ENCODE measurements around the gene LTBP1. TPM values are rescaled to one million over a fixed set of nuclear protein-coding genes. Genes with fewer than 3 reads are reported as not detected.
"Not testable (repeated sequence)": the region's sequence is repeated elsewhere in the genome, so short reads cannot be mapped to it uniquely, and the experiment has no call there.

LTBP1 gene
- total and polyA plus RNA-seq, 10 of the 15 experiments (the other 5 are each of a cell fraction or from before 2014, with no cell fraction given): 0.01 to 0.28 (median 0.12) TPM; not detected in 2

DNA sequence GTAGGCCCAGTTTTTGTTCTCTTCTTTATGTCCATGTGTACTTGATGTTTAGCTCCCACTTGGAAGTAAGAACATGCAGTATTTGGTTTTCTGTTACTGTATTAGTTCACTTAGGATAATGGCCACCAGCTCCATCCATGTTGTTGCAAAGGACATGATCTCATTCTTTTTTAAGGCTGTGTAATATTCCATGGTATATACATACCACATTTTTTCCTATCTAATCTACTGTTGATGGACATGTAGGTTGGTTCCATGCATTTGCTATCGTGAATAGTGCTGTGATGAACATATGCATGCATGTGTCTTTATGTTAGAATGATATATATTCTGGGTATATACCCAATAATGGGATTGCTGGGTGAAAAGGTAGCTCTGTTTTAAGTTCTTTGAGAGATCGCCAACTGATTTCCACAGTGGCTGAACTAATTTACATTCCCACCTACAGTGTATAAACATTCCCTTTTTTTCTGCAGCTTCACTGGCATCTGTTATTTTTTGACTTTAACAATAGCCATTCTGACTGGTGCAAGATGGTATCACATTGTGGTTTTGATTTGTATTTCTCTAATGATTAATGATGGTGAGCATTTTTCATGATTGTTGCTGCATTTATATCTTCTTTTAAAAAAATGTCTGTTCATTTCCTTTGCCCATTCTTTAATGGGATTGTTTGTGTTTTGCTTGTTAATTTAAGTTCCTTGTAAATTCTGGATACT is 22.9 kb downstream of the LTBP1 start (continued):
- no peak for TF ChIP-seq ZNF207 (IDR thresholded peaks at IDR 0.05; ENCODE audit: borderline replicate concordance)
- no peak for TF ChIP-seq NFIC (IDR thresholded peaks at IDR 0.05; ENCODE audit: low read depth, low read length)
- no peak for TF ChIP-seq ATF3 (IDR thresholded peaks at IDR 0.05; ENCODE audit: borderline replicate concordance, extremely low read depth, low read depth, low read length)

- H3K9ac ChIP-seq (ENCODE audit: control insufficient read depth, insufficient read depth, low read length); H3K4me2 ChIP-seq (ENCODE audit: control insufficient read depth, insufficient read depth); ATAC-seq; RAD21 ChIA-PET (ENCODE audit: unreplicated experiment); BruUV-seq (replicated peaks); in situ Hi-C loops (cut with MboI); H4K20me1 ChIP-seq (ENCODE audit: control insufficient read depth, insufficient read depth); H3K27ac ChIP-seq (ENCODE audit: control insufficient read depth, insufficient read depth); H3K4me1 ChIP-seq (ENCODE audit: control insufficient read depth, insufficient read depth, low read length); DNase-seq (ENCODE audit: low read depth, low spot score); intact Hi-C loops (cut with micrococcal nuclease; ENCODE audit: unreplicated experiment); H3K79me2 ChIP-seq (ENCODE audit: control insufficient read depth, insufficient read depth, low read length); SMC1A ChIA-PET (ENCODE audit: uncharacterized antibody, unreplicated experiment); H2AFZ ChIP-seq (ENCODE audit: control insufficient read depth, low read depth, low read length); H3K4me3 ChIP-seq; H3K36me3 ChIP-seq (ENCODE audit: control insufficient read depth in 2 of 2, insufficient read depth in 2 of 2, low read length in 1 of 2); CTCF ChIA-PET; POLR2A ChIA-PET; H3K9me3 ChIP-seq (replicated peaks; ENCODE audit: control insufficient read depth, insufficient read depth, low read length); H3K27me3 ChIP-seq (replicated peaks in 1 of 2; ENCODE audit: control insufficient read depth in 2 of 2, insufficient read depth in 2 of 2, low read length in 1 of 2); FAIRE-seq: not testable (repeated sequence)
- 100% methylated on average over 1 of the region's 1 CpG for WGBS (ENCODE audit: insufficient coverage, insufficient replicate concordance, low lambda C conversion rate, missing lambda C conversion rate)
These were observed 27.0 kb downstream of the LTBP1 start for GRCh38 chr2:32973772-32974171.

GRCh38 chr2:32976409-32977063 is 29.8 kb downstream of the LTBP1 start:
- H3K4me3 ChIP-seq: no peak overlapping the region
- no peak for DNase-seq (ENCODE audit: low read depth, low spot score)
- H3K36me3 ChIP-seq (ENCODE audit: control insufficient read depth in 2 of 2, insufficient read depth in 2 of 2, low read length in 1 of 2): no peaks in the 10 kb centered on the region
- no peaks in the 10 kb centered on the region; a peak in 1 of 4 replicates for H3K27me3 ChIP-seq (replicated peaks in 1 of 2; ENCODE audit: control insufficient read depth in 2 of 2, insufficient read depth in 2 of 2, low read length in 1 of 2)
- H3K9ac ChIP-seq (ENCODE audit: control insufficient read depth, insufficient read depth, low read length): no peak overlapping the region
- no peak for ATAC-seq
- H3K9me3 ChIP-seq (replicated peaks; ENCODE audit: control insufficient read depth, insufficient read depth, low read length): peaks cover 2% of the 10 kb centered on the region; the same call in 2 of the 3 replicates
- no TSS peak for BruUV-seq (replicated peaks)
- intact Hi-C loops (cut with micrococcal nuclease; ENCODE audit: unreplicated experiment): no loop called here
- H3K27ac ChIP-seq (ENCODE audit: control insufficient read depth, insufficient read depth): no peak overlapping the region
- ChIA-PET SMC1A (ENCODE audit: uncharacterized antibody, unreplicated experiment) (no interaction called here), POLR2A (no interaction called here), CTCF (no interaction called here), RAD21 (ENCODE audit: unreplicated experiment) (no interaction called here)
- WGBS (ENCODE audit: insufficient coverage, insufficient replicate concordance, low lambda C conversion rate, missing lambda C conversion rate): 55% methylated on average over 6 of the region's 6 CpGs
- FAIRE-seq: no peak
- in situ Hi-C loops (cut with MboI): no loop called here
- no peaks in the 10 kb centered on the region for H3K79me2 ChIP-seq (ENCODE audit: control insufficient read depth, insufficient read depth, low read length)
- H4K20me1 ChIP-seq (ENCODE audit: control insufficient read depth, insufficient read depth): no peaks in the 10 kb centered on the region
- no peaks in the 10 kb centered on the region for H3K4me1 ChIP-seq (ENCODE audit: control insufficient read depth, insufficient read depth, low read length)
- H2AFZ ChIP-seq (ENCODE audit: control insufficient read depth, low read depth, low read length): no peak overlapping the region
- no peak overlapping the region for H3K4me2 ChIP-seq (ENCODE audit: control insufficient read depth, insufficient read depth)
- TF ChIP-seq SMAD1 (IDR thresholded peaks at IDR 0.05; ENCODE audit: low read depth, partially characterized antibody) (no peak), MEF2A (IDR thresholded peaks at IDR 0.05; ENCODE audit: insufficient read depth, low read depth, low read length) (no peak), NR2C1 (IDR thresholded peaks at IDR 0.05) (no peak), ZBED1 (IDR thresholded peaks at IDR 0.05; ENCODE audit: borderline replicate concordance) (no peak), GABPA (IDR thresholded peaks at IDR 0.05; ENCODE audit: low read depth) (no peak)
- TF ChIP-seq, protein P1, sequence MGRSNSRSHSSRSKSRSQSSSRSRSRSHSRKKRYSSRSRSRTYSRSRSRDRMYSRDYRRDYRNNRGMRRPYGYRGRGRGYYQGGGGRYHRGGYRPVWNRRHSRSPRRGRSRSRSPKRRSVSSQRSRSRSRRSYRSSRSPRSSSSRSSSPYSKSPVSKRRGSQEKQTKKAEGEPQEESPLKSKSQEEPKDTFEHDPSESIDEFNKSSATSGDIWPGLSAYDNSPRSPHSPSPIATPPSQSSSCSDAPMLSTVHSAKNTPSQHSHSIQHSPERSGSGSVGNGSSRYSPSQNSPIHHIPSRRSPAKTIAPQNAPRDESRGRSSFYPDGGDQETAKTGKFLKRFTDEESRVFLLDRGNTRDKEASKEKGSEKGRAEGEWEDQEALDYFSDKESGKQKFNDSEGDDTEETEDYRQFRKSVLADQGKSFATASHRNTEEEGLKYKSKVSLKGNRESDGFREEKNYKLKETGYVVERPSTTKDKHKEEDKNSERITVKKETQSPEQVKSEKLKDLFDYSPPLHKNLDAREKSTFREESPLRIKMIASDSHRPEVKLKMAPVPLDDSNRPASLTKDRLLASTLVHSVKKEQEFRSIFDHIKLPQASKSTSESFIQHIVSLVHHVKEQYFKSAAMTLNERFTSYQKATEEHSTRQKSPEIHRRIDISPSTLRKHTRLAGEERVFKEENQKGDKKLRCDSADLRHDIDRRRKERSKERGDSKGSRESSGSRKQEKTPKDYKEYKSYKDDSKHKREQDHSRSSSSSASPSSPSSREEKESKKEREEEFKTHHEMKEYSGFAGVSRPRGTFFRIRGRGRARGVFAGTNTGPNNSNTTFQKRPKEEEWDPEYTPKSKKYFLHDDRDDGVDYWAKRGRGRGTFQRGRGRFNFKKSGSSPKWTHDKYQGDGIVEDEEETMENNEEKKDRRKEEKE (IDR thresholded peaks at IDR 0.05): no peak

All from GM12878 (cell line).